HG02588 (cell line): ENCODE data around the gene NNT.
"Not testable (repeated sequence)": the region's sequence is repeated elsewhere in the genome, so short reads cannot be mapped to it uniquely, and the experiment has no call there.

Experiments used
- ATAC-seq: cut with Tn5 transposase; IDR thresholded peaks from one replicate; pipeline ENCODE4 v1.9.1; 2021; ENCODE audit warnings: mild to moderate bottlenecking, moderate library complexity; ENCODE audit not compliant: unreplicated experiment

Gene NNT

DNA sequence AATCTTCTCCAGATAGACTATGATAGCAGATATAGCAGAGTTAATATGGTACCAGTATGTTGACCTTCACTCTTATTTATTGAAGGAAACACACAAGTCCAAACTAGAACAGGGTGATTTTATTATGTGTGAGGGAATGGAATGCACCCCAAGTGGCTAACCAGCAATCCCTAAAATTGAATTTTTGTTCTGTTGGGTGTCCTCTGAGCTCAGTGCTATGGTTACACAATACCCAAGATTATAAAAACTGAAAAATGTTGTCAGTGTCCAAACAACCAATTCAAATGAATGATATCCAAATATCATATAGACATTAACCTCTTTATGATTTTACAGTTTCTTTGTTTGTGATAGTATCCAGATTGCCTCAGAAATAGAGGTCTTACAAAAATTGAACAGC is 60.9 kb downstream of the NNT start:
- ATAC-seq, result no peak

DNA sequence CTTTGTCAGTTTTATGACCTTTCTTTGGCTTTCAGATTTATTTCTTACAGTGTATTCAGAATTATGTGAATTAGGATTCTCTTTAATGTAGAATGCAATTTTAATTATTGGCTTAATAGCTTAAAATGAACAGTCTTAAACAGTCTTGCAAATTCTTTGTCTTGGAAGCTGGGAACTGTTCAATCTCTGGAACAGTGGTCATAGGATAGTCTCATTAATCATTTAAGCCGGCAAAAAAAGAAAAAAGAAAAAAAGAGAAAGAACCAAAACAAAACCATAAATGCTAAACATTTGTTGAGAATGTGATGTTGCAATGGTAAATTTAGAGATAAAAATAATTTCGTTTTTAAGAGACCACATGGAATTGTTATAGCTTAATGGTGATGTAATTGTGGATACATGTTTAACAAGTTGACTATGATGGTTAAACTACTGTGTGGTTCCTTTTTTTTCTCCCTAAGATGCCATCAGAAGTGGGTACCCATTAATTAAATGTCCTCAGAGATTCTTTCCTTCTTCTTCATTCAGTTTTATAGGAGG is 61.6 kb downstream of the NNT start:
- no peak for ATAC-seq

DNA sequence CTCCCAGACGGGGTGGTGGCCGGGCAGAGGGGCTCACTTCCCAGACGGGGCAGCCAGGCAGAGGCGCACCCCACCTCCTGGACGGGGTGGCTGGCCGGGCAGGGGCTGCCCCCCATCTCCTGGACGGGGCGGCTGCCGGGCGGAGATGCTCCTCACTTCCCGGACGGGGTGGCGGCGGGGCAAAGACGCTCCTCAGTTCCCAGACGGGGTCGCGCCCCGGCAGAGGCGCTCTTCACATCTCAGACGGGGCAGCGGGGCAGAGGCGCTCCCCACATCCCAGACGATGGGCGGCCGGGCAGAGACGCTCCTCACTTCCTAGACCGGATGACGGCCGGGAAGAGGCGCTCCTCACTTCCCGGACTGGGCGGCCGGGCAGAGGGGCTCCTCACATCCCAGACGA is 62.8 kb downstream of the NNT start:
- ATAC-seq, result not testable (repeated sequence)

DNA sequence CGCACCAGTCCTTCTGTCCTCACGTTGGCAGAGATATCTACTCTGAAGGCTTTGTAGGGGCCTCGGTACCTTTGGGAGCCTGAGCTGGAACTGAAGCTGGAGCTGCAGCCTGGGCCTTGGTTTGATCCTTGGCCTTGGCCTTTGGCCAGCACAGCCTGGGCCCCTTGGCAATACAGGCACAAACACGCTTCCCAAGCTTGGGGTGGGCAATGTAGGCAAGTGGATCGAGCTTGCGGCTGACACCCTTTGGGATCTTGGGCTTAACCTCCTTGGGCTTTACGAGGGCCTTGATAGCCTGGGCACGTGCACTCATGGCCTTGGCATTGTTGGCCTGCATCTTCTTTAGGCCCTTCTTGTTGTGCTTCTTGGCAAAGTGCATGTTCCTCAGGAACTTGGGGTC is 63.7 kb downstream of the NNT start:
- ATAC-seq, result not testable (repeated sequence)

DNA sequence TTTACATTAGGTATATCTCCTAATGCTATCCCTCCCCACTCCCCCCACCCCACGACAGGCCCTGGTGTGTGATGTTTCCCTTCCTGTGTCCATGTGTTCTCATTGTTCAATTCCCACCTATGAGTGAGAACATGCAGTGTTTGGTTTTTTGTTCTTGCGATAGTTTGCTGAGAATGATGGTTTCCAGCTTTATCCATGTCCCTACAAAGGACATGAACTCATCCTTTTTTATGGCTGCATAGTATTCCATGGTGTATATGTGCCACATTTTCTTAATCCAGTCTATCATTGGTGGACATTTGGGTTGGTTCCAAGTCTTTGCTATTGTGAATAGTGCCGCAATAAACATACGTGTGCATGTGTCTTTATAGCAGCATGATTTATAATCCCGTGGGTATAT is 64.4 kb downstream of the NNT start:
- ATAC-seq, result not testable (repeated sequence)

DNA sequence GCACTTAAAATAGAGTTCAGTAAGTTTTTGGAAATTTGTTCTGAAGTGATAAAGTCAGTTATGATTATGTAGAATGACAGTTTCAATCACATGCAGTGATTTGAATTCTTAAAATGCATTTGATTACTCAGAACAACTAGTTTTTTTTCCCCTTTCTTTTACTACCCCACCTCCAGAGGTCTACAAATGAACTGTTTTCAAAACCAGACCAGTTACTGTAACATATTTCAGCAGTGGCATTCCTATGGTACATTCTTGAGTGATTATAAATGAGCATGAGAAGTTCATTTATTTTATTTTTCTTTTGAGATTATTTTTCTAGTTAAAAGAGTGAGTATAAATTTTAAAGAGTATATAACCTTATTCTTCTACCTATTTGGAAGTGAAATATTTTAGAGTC is 71.6 kb downstream of the NNT start:
- ATAC-seq, result no peak

DNA sequence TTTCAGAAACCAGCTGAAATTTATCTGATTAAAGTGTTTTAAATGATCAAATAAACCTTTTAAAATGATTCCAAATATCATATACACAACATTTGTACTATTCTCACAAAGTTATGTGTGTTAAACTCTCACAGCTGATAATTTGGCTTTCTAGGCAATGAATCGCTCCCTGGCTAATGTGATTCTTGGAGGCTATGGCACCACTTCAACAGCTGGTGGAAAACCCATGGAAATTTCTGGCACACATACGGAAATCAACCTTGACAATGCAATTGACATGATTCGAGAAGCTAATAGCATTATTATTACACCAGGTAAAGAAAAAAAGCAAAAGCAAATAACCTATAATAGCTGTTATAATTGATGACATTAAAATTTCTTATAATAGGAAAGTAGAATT is 72.4 kb downstream of the NNT start:
- ATAC-seq, result no peak

DNA sequence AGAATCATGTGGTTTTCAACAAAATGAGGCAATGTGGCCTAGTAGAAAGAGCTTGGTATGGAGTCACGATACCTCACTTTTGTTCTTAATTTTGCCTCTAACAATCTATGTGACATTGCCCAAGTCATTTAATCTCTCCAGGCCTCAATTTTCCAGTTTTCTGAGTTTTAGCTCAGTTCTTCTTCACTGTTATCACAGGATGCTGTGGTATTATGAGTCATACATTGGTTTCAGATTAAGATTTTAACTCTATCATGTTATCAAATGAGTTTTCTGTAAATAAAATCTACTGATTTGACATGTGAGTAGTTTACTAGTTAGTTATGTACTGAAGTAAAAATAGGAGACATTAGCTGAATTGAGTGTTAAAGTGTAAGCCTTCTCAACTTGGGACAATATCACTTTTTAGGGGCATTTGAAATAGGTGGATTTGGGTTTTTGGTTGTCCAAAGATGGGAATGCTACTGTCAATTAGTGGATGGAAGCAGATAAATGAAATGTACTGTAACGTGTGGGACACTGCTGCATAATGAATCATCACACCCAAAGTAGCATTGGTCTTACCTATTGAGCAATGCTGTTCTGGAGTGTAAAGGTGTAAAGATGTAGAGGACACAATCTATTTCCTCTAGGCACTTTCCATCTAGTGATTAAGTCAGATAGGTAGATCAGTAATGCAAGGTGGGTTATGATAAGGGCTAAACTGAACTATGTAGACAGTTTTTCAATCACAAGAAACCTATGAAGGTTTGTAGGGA is 73.3 kb downstream of the NNT start:
- no peak for ATAC-seq

DNA sequence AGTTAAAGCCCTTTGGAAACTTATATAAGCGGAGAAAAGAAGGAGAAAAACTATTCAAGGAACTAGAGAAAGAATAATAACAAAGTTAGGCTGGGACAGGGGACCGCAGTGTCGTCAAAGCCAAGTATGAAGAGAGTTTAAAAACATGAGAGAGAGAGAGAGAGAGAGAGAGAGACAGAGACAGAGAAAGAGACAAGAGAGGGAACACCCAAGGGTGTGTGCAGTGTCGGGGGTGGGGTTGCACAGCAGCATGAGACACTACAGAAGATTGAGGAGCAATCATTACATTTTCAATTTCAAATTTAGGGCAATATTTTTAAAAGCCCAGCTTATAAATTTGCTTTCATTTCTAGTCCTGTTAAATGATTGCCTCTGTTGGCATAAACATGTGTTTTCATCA is 74.3 kb downstream of the NNT start:
- no peak for ATAC-seq

DNA sequence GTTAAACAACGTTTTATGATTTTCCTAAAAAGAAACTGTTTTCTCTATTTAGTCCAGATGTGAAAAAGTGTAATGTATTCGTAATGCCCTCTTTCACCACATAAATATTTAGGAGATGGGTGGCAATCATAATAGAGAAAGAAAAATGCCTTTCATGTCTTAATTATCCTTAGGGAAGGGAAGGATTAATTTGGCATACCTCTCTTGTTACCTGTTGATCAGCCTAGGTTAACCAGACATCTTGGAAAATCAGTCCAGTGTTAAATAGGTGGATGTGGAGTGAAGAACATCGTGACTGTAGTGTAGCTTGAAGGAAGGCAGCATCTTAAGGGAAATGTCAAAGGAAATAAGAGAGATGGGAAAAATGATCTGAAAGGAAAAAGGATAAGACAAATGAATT is 76.2 kb downstream of the NNT start:
- ATAC-seq, result no peak

DNA sequence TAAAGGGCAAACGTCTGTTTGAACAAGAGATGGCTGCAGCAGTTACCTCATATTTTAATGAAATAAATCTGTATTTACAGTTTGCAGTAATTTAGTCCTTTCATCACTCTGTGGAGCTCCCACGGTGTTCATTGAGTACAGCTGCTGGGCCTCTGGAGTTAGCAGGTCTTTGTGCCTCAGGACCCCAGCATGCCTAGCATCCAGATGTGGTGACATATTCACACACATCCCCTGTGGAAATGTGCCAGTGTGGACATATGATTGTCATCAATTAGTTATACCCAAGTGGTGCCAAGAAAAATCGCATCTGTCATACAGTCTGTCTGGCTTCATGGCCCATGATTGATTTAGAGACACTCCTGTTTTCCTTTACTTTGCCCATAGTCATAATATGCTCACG is 77.3 kb downstream of the NNT start:
- ATAC-seq, result no peak

DNA sequence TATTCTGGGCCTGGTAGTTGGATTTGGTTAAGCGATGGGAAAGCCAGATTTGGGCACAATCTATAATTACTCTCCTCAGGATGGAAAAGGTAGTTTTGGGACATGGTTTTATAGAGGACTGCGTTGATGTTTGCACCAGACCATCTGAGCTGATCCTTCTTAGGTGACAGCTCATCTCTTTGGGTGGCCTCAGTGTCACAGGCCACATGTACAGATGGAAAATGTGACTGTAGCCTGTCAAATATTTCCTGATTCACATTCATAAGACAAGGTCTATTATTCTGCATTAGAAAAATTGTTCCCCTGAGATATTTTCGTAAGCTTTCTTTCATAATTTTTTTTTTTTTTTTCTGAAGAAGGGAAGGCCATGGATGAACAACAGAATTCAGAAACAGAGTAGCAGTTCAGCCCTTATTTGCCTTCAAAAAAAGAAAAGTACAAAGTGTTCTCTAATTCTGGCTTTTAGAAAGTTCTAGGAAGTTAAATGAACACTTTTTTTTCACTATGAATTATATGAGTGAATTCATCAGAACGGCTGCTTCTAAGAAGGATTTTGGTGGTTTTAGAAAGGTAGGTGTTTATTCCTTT is 81.0 kb downstream of the NNT start:
- no peak for ATAC-seq

DNA sequence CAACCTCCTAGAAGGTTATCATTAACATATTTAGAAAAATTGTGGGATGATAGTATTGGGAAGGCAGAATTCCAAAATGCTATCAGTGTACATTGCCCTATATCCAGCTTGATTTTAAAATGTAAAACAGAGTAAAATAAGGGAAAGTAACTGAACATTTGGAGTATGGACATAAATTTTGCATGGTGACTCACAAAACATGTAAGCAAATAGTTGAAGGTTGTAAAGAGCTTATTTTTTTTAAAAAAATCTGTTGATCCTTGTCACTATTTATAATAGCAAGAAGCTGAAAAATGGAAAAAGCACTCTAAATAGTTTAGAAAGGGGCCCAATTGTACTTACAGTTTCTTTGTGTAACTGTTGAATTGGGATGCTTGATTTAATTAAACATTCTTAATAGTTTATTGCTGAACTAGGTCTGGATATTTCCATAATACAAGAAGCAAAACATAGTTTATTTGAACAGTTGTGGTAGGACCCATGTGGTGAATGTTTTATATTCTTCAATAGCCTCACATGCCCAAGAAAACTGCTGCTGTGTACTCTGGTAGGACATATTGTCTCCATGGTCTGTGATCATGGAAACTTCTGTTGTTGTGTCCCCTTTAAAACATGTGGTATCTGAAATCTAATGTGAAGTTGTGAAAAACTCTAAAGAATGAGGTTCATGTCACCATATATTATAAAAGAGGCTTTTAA is 82.4 kb downstream of the NNT start:
- ATAC-seq, result no peak

DNA sequence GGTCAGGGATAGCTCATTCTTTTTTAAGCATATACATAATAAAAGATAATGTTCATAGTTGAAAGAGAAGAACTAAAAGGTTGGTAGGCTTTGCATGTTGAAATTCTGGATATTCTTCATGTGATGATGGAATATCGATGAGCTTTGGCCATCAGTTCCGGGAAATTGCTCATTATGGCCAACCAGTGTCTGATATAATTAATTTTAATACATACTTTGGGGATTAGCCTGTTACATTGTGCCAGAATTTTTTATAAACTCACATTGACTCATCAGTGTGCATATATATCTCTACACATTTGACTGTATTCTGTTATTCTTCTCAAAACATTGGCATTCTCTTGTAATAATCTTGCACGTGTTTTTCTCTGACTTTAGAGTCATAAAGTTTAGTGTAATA is 84.3 kb downstream of the NNT start:
- ATAC-seq, result no peak

DNA sequence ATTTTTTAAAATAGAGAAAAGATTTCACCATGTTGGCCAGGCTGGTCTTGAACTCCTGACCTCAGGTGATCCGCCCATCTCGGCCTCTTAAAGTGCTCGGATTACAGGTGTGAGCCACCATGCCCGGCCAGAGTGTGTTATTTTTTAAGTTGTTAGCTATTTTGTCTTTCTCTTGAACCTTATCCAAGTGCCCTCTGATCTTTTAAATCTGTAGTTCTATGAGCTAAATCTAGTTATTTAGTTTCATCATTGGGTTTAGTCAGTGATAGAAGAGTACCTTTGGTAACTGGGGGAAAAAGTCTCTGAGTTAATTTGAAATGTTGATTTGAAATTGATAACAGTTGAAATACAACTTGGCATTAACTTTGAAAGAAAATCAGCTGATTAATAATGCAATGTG is 88.3 kb downstream of the NNT start:
- ATAC-seq, result no peak

DNA sequence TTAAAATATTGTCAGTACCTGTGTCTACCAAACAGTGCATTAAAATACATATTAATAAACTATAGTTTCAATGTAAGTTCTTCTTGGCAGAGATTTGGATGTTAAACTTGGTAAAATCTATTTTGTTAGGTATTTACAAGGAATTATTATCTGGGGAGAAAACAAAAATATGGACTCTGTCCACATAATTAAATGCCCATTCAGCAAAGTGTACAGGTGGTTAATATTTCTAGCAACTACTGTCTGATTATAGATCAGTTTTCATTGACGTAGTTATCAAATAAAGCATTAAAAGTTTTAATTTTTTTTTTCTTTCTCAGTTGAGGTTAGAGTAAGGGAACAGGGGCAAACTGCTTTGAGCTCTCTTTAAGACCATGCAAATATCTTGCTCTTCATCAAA is 88.9 kb downstream of the NNT start:
- ATAC-seq, result no peak

DNA sequence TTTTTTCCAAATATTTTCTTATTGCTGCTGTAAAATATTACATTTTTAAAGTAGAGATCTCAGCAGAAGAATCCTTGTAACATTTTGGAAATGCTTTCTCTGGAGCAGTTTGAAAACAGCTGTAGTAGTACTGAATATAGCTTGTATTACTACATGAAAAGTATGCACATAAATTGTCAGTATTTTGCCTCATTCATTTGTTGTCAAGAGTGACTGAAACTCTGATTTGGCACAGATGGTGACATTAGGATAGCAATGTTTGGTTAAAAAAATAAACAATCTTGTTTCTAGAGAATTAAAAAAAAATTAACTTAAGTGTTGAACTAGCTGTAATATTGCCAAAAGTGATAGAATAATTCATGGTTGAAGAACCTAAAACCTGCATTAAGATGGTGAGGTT is 90.4 kb downstream of the NNT start:
- no peak for ATAC-seq

DNA sequence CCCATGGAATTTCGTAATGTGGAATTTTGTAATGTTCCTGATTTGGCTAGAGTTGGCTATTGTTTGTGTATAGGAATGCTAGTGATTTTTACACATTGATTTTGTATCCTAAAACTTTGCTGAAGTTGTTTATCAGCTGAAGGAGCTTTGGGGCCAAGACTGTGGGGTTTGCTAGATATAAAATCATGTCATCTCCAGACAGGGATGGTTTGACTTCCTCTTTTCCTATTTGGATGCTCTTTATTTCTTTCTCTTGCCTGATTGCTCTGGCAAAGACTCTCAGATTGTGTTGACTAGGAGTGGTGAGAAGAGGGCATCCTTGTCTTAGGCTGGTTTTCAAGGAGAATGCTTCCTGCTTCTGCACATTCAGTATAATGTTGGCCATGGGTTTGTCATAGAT is 91.0 kb downstream of the NNT start:
- ATAC-seq, result no peak

DNA sequence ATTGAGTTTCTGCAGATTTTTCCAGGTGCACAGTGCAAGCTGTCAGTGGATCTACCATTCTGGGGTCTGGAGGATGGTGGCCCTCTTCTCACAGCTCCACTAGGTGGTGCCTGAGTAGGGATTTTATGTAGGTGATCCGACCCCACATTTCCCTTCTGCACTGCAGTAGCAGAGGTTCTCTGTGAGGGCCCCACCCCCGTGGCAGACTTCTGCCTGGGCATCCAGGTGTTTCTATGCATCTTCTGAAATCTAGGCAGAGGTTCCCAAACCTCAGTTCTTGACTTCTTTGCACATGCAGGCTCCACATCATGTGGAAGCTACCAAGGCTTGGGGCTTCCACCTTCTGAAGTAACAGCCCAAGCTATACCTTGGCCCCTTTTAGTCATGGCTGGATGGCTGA is 93.5 kb downstream of the NNT start:
- ATAC-seq, result not testable (repeated sequence)

DNA sequence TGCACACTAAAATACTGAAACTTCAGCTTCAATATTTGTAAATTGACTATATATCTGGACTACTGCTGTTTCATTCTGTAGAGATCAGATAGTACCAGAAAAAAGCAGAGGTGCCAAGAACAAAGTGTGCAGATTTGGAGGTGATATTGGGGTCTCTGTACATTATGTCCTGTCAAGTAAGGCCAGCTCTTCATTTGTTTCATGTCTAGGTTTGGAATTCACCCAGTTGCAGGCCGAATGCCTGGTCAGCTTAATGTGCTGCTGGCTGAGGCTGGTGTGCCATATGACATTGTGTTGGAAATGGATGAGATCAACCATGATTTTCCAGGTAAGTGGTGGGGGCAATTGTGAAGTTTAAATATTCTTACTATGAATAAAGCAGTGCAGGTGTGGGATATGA is 96.9 kb downstream of the NNT start:
- no peak for ATAC-seq

DNA sequence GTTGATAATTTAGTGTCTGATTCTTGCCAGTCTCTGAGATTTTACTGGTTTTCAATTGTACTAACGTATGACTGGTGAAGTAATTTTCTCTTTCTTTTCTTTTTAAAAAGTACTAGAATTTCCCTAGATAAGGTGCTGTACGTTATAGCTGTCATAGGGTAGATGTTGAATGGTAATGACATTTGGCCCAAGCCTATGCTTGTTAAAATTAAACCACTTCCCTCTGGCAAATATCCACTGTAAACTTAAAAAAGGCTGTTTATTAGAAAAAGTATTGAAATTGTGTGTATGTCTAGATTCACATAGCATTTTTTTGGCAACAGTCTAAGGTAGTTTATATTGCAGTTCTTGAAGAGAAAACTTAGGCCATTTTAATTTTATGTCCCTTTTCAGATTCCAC is 97.6 kb downstream of the NNT start:
- ATAC-seq, result no peak

DNA sequence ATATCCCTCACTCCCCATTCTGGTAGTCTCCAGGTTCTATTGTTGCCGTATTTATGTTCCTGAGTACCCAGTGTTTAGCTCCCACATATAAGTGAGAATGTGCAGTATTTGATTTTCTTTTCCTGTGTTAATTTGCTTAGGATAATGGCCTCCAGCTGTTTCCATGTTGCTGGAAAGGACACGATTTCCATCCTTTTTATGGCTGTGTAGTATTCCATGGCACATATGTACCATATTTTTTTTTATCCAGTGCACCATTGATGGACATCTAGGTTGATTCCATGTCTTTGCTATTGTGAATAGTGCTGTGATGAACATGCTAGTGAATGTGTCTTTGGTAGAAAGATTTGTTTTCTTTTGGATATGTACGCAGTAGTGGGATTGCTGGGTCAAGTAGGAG is 98.2 kb downstream of the NNT start:
- ATAC-seq, result no peak
